GM12892 (cell line): ENCODE measurements around the gene CRMP1.

Experiments used
- POLR2A ChIP-seq: IDR thresholded peaks from 2 replicates; pipeline ENCODE4 v1.6.1; 2011; ENCODE audit warnings: low read depth, low read length, control low read depth
- POLR2AphosphoS5 ChIP-seq: IDR thresholded peaks from 2 replicates; pipeline ENCODE4 v1.6.1; 2011; ENCODE audit warnings: low read depth, low read length, control low read depth
- TAF1 ChIP-seq: IDR thresholded peaks from 2 replicates; pipeline ENCODE4 v1.6.1; 2011; ENCODE audit warnings: low read depth, mild to moderate bottlenecking, control low read depth, low read length, borderline replicate concordance

- TF ChIP-seq POLR2AphosphoS5 (no peak), POLR2A (no peak), TAF1 (no peak)
Measured at GRCh38 chr4:5826437-5827107, 66.3 kb downstream of the CRMP1 start.
